K562 (cell line): ENCODE results near the gene MYH11. TPM values are rescaled to one million over a fixed set of nuclear protein-coding genes. Genes with fewer than 3 reads are reported as not detected.

Experiments used
- ATAC-seq: fragments of 200-7000 bp; cut with Tn5 transposase; 3 replicates; pipeline ENCODE4 v1.9.1; 2020; ENCODE audit warnings: moderate library complexity
- BruUV-seq: library from RNA; stranded (reverse); fragments of 400-500 nt; replicated peaks from 2 replicates; lab custom pipeline; 2021; lab: Mats Ljungman, UMichigan
- CTCF ChIA-PET: fragments of 300-600 bp; formaldehyde crosslinking; extraction: SDS; loops from one replicate; lab custom pipeline; 2021; ENCODE audit warnings: low intra/inter-chr PET ratio; lab: Yijun Ruan, JAX
- POLR2A ChIA-PET: fragments of 300-600, 350-650 bp; sonication (Branson Sonifier 250); formaldehyde crosslinking; extraction: SDS; loops from one replicate; lab custom pipeline; 2021; ENCODE audit warnings: antibody characterized with exemption, inconsistent platforms; lab: Yijun Ruan, JAX
- DNase-seq, 4 experiments: peaks; one replicate each; pipeline versions ENCODE4 v3.0.0 to v3.0.0-alpha.2; 2011 to 2018; ENCODE audit warnings: low spot score in 3 of 4, mixed read lengths in 3 of 4; ENCODE audit errors: extremely low read depth in 1 of 4
- FAIRE-seq: peaks from 2 replicates; lab custom pipeline; 2011; peaks lifted over from hg19 to GRCh38; lab: Jason Lieb, UNC
- H2AFZ ChIP-seq: 2 replicates; pipeline ENCODE4 v1.6.0; 2011; ENCODE audit warnings: low read depth, low read length, control low read depth, inconsistent platforms
- H3K27ac ChIP-seq: fragments of 200-600 bp; 3 replicates; pipeline ENCODE4 v1.8.0; 2011; ENCODE audit warnings: low read depth, mild to moderate bottlenecking, control low read depth, inconsistent platforms, low read length, moderate library complexity, mixed read lengths; ENCODE audit errors: extremely low read depth
- H3K27me3 ChIP-seq, 2 experiments: fragments of 300-600 bp in 1 of 2; 2 replicates in 1 of 2; 3 replicates in 1 of 2; pipeline versions ENCODE4 v1.6.0 to v1.8.0; 2011; ENCODE audit warnings: inconsistent platforms in 2 of 2, low read length in 2 of 2, mild to moderate bottlenecking in 1 of 2, mixed read lengths in 1 of 2, moderate library complexity in 1 of 2; ENCODE audit not compliant: control insufficient read depth in 2 of 2, insufficient read depth in 2 of 2
- H3K36me3 ChIP-seq: fragments of 300-600 bp; 3 replicates; pipeline ENCODE4 v1.8.0; 2011; ENCODE audit warnings: mild to moderate bottlenecking, low read length, inconsistent platforms; ENCODE audit not compliant: control insufficient read depth, insufficient read depth
- H3K4me1 ChIP-seq, 2 experiments: fragments of 200-600 bp in 1 of 2; replicated peaks in 1 of 2; 2 replicates in 1 of 2; 3 replicates in 1 of 2; pipeline versions ENCODE4 v1.5.1 to v1.8.0; 2011; ENCODE audit warnings: inconsistent platforms in 2 of 2, low read length in 2 of 2, mild to moderate bottlenecking in 1 of 2, mixed read lengths in 1 of 2, moderate library complexity in 1 of 2; ENCODE audit not compliant: control insufficient read depth in 2 of 2, insufficient read depth in 2 of 2
- H3K4me2 ChIP-seq: 2 replicates; pipeline ENCODE4 v1.6.1; 2011; ENCODE audit warnings: low read length, control low read depth, inconsistent platforms, mixed read lengths; ENCODE audit not compliant: insufficient read depth
- H3K4me3 ChIP-seq: fragments of 200-600 bp; sonication (generic), shearing (Covaris generic); 2 replicates; pipeline ENCODE4 v1.5.1; 2016; ENCODE audit warnings: control low read depth, inconsistent platforms
- H3K79me2 ChIP-seq: fragments of 200-600 bp; 3 replicates; pipeline ENCODE4 v1.8.0; 2011; ENCODE audit warnings: low read length, inconsistent platforms; ENCODE audit not compliant: control insufficient read depth, insufficient read depth
- H3K9ac ChIP-seq, 2 experiments: 2 replicates each; pipeline versions ENCODE4 v1.6.0 to v1.6.1; 2011; ENCODE audit warnings: low read depth in 2 of 2, low read length in 2 of 2, control low read depth in 1 of 2, inconsistent platforms in 1 of 2, mild to moderate bottlenecking in 1 of 2, mixed read lengths in 1 of 2; ENCODE audit not compliant: insufficient read depth in 1 of 2
- H3K9me1 ChIP-seq: one replicate; pipeline ENCODE4 v1.6.0; 2011; ENCODE audit warnings: inconsistent platforms, mild to moderate bottlenecking, low read length, moderate library complexity; ENCODE audit not compliant: control insufficient read depth, insufficient read depth
- H3K9me3 ChIP-seq: replicated peaks from 2 replicates; pipeline ENCODE4 v1.5.1; 2011; ENCODE audit warnings: low read depth, low read length, inconsistent platforms; ENCODE audit not compliant: control insufficient read depth, insufficient read depth
- H4K20me1 ChIP-seq: replicated peaks from 2 replicates; pipeline ENCODE4 v1.6.1; 2011; ENCODE audit warnings: low read length, inconsistent platforms, mixed read lengths; ENCODE audit not compliant: control insufficient read depth, insufficient read depth
- ARID2 ChIP-seq: fragments of 450-650 bp; IDR thresholded peaks from 2 replicates; pipeline ENCODE4 v1.6.1; 2017; ENCODE audit warnings: antibody characterized with exemption, mild to moderate bottlenecking
- CHD7 ChIP-seq: fragments of 200-600 bp; sonication (generic); IDR thresholded peaks from one replicate; pipeline ENCODE4 v1.6.1; 2012; ENCODE audit warnings: mild to moderate bottlenecking, low read depth, low read length, inconsistent platforms
- MAFF ChIP-seq: IDR thresholded peaks from 2 replicates; pipeline ENCODE4 v1.6.1; 2012; ENCODE audit warnings: low read length, improper control_type of control experiment
- MAFG ChIP-seq: fragments of 450-650 bp; conservative IDR thresholded peaks from 2 replicates; pipeline ENCODE4 v1.6.1; 2016; ENCODE audit warnings: missing genetic modification characterization, missing compliant biosample characterization
- TOE1 ChIP-seq, 2 experiments: fragments of 450-650 bp in 1 of 2; sonication (generic) in 1 of 2; formaldehyde crosslinking in 1 of 2; IDR thresholded peaks; 2 replicates each; pipeline versions ENCODE4 v1.7.1 to v1.8.0; 2016 to 2022; ENCODE audit warnings: borderline replicate concordance in 2 of 2, mild to moderate bottlenecking in 2 of 2, antibody characterized with exemption in 1 of 2, inconsistent platforms in 1 of 2, low read depth in 1 of 2, missing genetic modification reagents in 1 of 2, moderate library complexity in 1 of 2
- U2AF1 ChIP-seq: fragments of 200-400 bp; formaldehyde crosslinking; optimal IDR thresholded peaks from 2 replicates; pipeline ENCODE3; 2017; ENCODE audit warnings: mild to moderate bottlenecking, low read depth, low read length, moderate library complexity
- XRCC5 ChIP-seq: fragments of 200-400 bp; formaldehyde crosslinking; IDR thresholded peaks from 2 replicates; pipeline ENCODE4 v1.6.1; 2017; ENCODE audit warnings: low read depth, mild to moderate bottlenecking, low read length
- ZNF174 ChIP-seq: fragments of 250-450 bp; sonication (Bioruptor Pico); IDR thresholded peaks from 2 replicates; pipeline ENCODE4 v1.4.0; 2020; ENCODE audit warnings: mild to moderate bottlenecking
- WGBS: fragments of 100-300 bp; shearing (Covaris generic); methylation state at CpG from one replicate; pipeline ENCODE4 v1.1.6; 2016; ENCODE audit warnings: low coverage, mixed read lengths; ENCODE audit not compliant: insufficient coverage; ENCODE audit errors: missing lambda C conversion rate; 5-methylcytosine and 5-hydroxymethylcytosine counted together
- in situ Hi-C: fragments of 300-500 bp; cut with MboI; formaldehyde crosslinking; loops from 4 replicates; pipeline ENCODE4 v1.15.0; 2018; ENCODE audit warnings: inconsistent platforms, mixed read lengths
- intact Hi-C: fragments of 100-400 bp; cut with micrococcal nuclease; formaldehyde crosslinking; loops from 2 replicates; pipeline ENCODE4 v1.14.2; 2022
- polyA plus RNA-seq, 8 experiments: library from polyadenylated mRNA; depleted of rRNA in 4 of 8; stranded (reverse) in 5 of 8; unstranded in 3 of 8; fragments of >200 nt; fragmentation: Nextera tagmentation in 2 of 8; fragmentation: Illumina TruSeq in 1 of 8; extraction: Ambion mirVana in 2 of 8; extraction: Trizol in 1 of 8; gene quantifications; 2 replicates each; pipeline versions ENCODE4 v1.2.1 to v1.2.3, GENCODE V29; 2011 to 2014; ENCODE audit warnings: inconsistent platforms in 1 of 8, missing spikeins in 1 of 8
- total RNA-seq, 7 experiments: library from RNA; depleted of rRNA in 6 of 7; stranded (reverse); fragments of >200 nt in 6 of 7; fragmentation: Illumina TruSeq in 2 of 7; extraction: Trizol in 2 of 7; gene quantifications; 2 replicates each; pipeline versions ENCODE4 v1.2.1 to v1.2.3, GENCODE V29; 2011 to 2021; ENCODE audit warnings: low replicate concordance in 1 of 7
- TF ChIP-seq, protein P1 (sequence below): fragments of 450-650 bp; IDR thresholded peaks from 2 replicates; pipeline ENCODE4 v1.6.1; 2016; ENCODE audit warnings: mild to moderate bottlenecking

MYH11 gene
- total and polyA plus RNA-seq, 9 of the 15 experiments (the other 6 are each of a cell fraction or from before 2014, with no cell fraction given): 0.05 to 0.47 (median 0.08) TPM; not detected in 5

- Histone ChIP-seq H3K27ac (no peak overlapping the region), H3K4me3 (no peak overlapping the region), H3K79me2 (no peaks in the 10 kb centered on the region), H3K4me2 (no peak overlapping the region), H3K9me1 (no peaks in the 10 kb centered on the region), H3K36me3 (no peaks in the 10 kb centered on the region), H3K27me3 (peaks cover 20 to 47% of the 10 kb centered on the region in 2 experiments; a peak in 4 of 5 replicates), H3K4me1 (peaks cover 0 to 4% of the 10 kb centered on the region in 2 experiments; a peak in 2 of 5 replicates), H4K20me1 (no peaks in the 10 kb centered on the region; the same call in 1 of the 2 replicates), H2AFZ (no peak overlapping the region), H3K9me3 (no peaks in the 10 kb centered on the region), H3K9ac (no peak overlapping the region)
- FAIRE-seq (no peak), ATAC-seq (no peak), DNase-seq (no peak)
- POLR2A ChIA-PET: no interaction called here
- in situ Hi-C loops (no loop called here), intact Hi-C loops (no loop called here)
- no TSS peak for BruUV-seq
- CTCF ChIA-PET: no interaction called here
- 3% methylated on average over 12 of the region's 18 CpGs for WGBS
- TF ChIP-seq ARID2 (no peak), TOE1 (IDR thresholded peaks at IDR 0.05; ENCODE audit: borderline replicate concordance) (no peak), TOE1 (CRISPR knock-in tag; IDR thresholded peaks at IDR 0.05; ENCODE audit: borderline replicate concordance, low read depth) (no peak), MAFF (no peak), XRCC5 (no peak), U2AF1 (no peak), MAFG (tag) (no peak), ZNF174 (CRISPR knock-in tag) (no peak), CHD7 (no peak)
- TF ChIP-seq, protein P1, sequence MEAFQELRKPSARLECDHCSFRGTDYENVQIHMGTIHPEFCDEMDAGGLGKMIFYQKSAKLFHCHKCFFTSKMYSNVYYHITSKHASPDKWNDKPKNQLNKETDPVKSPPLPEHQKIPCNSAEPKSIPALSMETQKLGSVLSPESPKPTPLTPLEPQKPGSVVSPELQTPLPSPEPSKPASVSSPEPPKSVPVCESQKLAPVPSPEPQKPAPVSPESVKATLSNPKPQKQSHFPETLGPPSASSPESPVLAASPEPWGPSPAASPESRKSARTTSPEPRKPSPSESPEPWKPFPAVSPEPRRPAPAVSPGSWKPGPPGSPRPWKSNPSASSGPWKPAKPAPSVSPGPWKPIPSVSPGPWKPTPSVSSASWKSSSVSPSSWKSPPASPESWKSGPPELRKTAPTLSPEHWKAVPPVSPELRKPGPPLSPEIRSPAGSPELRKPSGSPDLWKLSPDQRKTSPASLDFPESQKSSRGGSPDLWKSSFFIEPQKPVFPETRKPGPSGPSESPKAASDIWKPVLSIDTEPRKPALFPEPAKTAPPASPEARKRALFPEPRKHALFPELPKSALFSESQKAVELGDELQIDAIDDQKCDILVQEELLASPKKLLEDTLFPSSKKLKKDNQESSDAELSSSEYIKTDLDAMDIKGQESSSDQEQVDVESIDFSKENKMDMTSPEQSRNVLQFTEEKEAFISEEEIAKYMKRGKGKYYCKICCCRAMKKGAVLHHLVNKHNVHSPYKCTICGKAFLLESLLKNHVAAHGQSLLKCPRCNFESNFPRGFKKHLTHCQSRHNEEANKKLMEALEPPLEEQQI: no peak
Observed at GRCh38 chr16:15749985-15750384, 106.8 kb downstream of the MYH11 start.
